GM12878 (cell line): ENCODE measurements around the gene SEC16B. TPM values are rescaled to one million over a fixed set of nuclear protein-coding genes. Genes with fewer than 3 reads are reported as not detected.

ENCODE experiments used
- NFYB ChIP-seq: IDR thresholded peaks from 2 replicates; pipeline ENCODE4 v1.6.1; 2011; ENCODE audit warnings: low read depth, mild to moderate bottlenecking, low read length, improper control_type of control experiment, moderate library complexity; ENCODE audit not compliant: insufficient read depth
- RAD51 ChIP-seq: fragments of 450-650 bp; IDR thresholded peaks from 2 replicates; pipeline ENCODE4 v1.6.1; 2016; ENCODE audit warnings: moderate library complexity, mild to moderate bottlenecking, inconsistent platforms
- polyA plus RNA-seq, 11 experiments: library from polyadenylated mRNA; depleted of rRNA in 4 of 11; unstranded in 6 of 11; stranded (reverse) in 5 of 11; fragments of >200 nt; fragmentation: Nextera tagmentation in 4 of 11; fragmentation: Illumina TruSeq in 1 of 11; extraction: Ambion mirVana in 4 of 11; extraction: Trizol in 1 of 11; gene quantifications; 1 replicate in 1 of 11; 2 replicates in 10 of 11; pipeline versions ENCODE4 v1.2.1 to v1.2.3, GENCODE V29; 2011 to 2016; ENCODE audit warnings: inconsistent platforms in 2 of 11, missing spikeins in 2 of 11, low read depth in 1 of 11
- small RNA-seq: library from RNA; depleted of rRNA; stranded (forward); fragments of <200 nt; gene quantifications from one replicate; pipeline ENCODE3, GENCODE V24; 2014
- total RNA-seq, 4 experiments: library from RNA; depleted of rRNA in 3 of 4; stranded (reverse); fragments of >200 nt in 3 of 4; fragmentation: Illumina TruSeq in 1 of 4; extraction: Trizol in 1 of 4; gene quantifications; 2 replicates each; pipeline versions ENCODE4 v1.2.1 to v1.2.3, GENCODE V29; 2013 to 2021
- TF ChIP-seq, protein P1 (sequence below): IDR thresholded peaks from 2 replicates; pipeline ENCODE4 v1.6.1; 2012; ENCODE audit warnings: mild to moderate bottlenecking, low read depth, low read length

Gene SEC16B
- total and polyA plus RNA-seq, 10 of the 15 experiments (the other 5 are each of a cell fraction or from before 2014, with no cell fraction given) = 0.10 to 0.94 (median 0.17) TPM; not detected in 2

DNA sequence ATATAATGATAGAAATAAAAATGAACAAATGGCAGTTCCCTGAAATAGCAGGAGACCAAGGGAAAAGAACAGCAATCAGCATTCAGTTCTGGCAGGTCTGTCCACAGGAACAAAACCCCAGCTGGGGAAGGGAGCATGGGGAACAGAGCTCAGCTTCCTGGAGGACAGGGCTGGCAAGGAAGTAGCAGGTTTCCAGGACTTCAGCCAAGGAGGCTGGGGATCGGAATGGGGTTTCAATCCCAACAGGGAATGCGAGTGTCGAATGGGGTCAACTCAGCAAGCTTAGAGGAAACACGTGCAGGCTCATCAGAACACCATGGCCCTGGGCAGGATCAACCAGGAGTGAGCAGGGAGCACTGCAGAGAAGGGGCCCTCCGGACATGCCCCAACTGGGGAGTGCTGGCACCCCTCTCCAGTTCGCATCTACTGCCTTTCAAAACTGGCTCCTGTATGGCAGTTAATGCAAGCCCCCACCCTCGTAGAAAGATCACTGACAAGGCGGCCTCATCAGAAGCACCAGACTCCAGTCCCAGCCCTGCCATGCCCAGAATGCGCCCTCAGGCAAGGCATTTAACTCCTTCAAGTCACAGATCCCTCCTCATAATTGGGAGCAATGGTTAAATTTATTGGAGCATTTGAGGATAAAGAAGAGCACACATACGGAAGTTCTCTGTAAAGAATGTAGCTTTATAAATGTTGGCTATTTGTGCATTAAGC lies 72.4 kb downstream of the SEC16B start (continued):
- TF ChIP-seq, protein P1, sequence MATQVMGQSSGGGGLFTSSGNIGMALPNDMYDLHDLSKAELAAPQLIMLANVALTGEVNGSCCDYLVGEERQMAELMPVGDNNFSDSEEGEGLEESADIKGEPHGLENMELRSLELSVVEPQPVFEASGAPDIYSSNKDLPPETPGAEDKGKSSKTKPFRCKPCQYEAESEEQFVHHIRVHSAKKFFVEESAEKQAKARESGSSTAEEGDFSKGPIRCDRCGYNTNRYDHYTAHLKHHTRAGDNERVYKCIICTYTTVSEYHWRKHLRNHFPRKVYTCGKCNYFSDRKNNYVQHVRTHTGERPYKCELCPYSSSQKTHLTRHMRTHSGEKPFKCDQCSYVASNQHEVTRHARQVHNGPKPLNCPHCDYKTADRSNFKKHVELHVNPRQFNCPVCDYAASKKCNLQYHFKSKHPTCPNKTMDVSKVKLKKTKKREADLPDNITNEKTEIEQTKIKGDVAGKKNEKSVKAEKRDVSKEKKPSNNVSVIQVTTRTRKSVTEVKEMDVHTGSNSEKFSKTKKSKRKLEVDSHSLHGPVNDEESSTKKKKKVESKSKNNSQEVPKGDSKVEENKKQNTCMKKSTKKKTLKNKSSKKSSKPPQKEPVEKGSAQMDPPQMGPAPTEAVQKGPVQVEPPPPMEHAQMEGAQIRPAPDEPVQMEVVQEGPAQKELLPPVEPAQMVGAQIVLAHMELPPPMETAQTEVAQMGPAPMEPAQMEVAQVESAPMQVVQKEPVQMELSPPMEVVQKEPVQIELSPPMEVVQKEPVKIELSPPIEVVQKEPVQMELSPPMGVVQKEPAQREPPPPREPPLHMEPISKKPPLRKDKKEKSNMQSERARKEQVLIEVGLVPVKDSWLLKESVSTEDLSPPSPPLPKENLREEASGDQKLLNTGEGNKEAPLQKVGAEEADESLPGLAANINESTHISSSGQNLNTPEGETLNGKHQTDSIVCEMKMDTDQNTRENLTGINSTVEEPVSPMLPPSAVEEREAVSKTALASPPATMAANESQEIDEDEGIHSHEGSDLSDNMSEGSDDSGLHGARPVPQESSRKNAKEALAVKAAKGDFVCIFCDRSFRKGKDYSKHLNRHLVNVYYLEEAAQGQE = no peak
- TF ChIP-seq NFYB = no peak
- TF ChIP-seq RAD51 = no peak
- TF ChIP-seq, all 136 proteins: peak for 0

Small RNA genes within 50 kb of the gene (small RNA-seq; reads per million reads assigned to genes)
- gene AL359075.1 = not detected

Other genes starting within 250 kb of the SEC16B start
- gene RASAL2, start 124.0 kb upstream of the SEC16B start, total RNA-seq (2014; rRNA removed) = 0.45 and 0.54 TPM in 2 replicates
- gene RASAL2, start 124.0 kb upstream of the SEC16B start, total RNA-seq (2014; rRNA removed; fragmentation: Illumina TruSeq; extraction: Trizol) = 0.13 and 0.14 TPM in 2 replicates
- gene RASAL2, start 124.0 kb upstream of the SEC16B start, total RNA-seq (2021) = 0.21 and 0.61 TPM in 2 replicates
- gene RASAL2, start 124.0 kb upstream of the SEC16B start, polyA plus RNA-seq (2011; rRNA removed) = 6.9 and 7.5 TPM in 2 replicates
- gene RASAL2, start 124.0 kb upstream of the SEC16B start, polyA plus RNA-seq (2014; fragmentation: Illumina TruSeq; extraction: Trizol) = 0.16 and 0.21 TPM in 2 replicates
- under 1 TPM; 0.02 to 0.05 TPM for gene RASAL2, start 124.0 kb upstream of the SEC16B start, polyA plus RNA-seq (2014; fragmentation: Nextera tagmentation; extraction: Ambion mirVana)
- gene RASAL2, start 124.0 kb upstream of the SEC16B start, polyA plus RNA-seq (2014; rRNA removed) = 0.11 and 0.17 TPM in 2 replicates
- under 1 TPM in 1 of 2 experiments, not detected in 1; 0.08 TPM for gene RASAL2, start 124.0 kb upstream of the SEC16B start, polyA plus RNA-seq (2016; fragmentation: Nextera tagmentation; extraction: Ambion mirVana)